Measurements from ENCODE around the gene WAC. TPM values are rescaled to one million over a fixed set of nuclear protein-coding genes. Genes with fewer than 3 reads are reported as not detected.

Gene WAC
- total and polyA plus RNA-seq, 10 of the 15 experiments (the other 5 are each of a cell fraction or from before 2014, with no cell fraction given) = 26.5 to 131 (median 69.4) TPM

- no peak for TF ChIP-seq ZBTB40 (IDR thresholded peaks at IDR 0.05; ENCODE audit: borderline replicate concordance)
Measured at GRCh38 chr10:28569506-28570159, 36.7 kb downstream of the WAC start (continued).

- Histone ChIP-seq H3K4me2 (ENCODE audit: control insufficient read depth, insufficient read depth) (no peak overlapping the region), H4K20me1 (ENCODE audit: control insufficient read depth, insufficient read depth) (no peaks in the 10 kb centered on the region; the same call in 1 of the 2 replicates), H3K79me2 (ENCODE audit: control insufficient read depth, insufficient read depth, low read length) (peaks cover 68% of the 10 kb centered on the region), H3K36me3 (ENCODE audit: control insufficient read depth in 2 of 2, insufficient read depth in 2 of 2, low read length in 1 of 2) (peaks cover 1 to 15% of the 10 kb centered on the region in 2 experiments), H3K27me3 (replicated peaks in 1 of 2; ENCODE audit: control insufficient read depth in 2 of 2, insufficient read depth in 2 of 2, low read length in 1 of 2) (no peaks in the 10 kb centered on the region), H3K4me1 (ENCODE audit: control insufficient read depth, insufficient read depth, low read length) (no peaks in the 10 kb centered on the region), H3K9me3 (replicated peaks; ENCODE audit: control insufficient read depth, insufficient read depth, low read length) (no peaks in the 10 kb centered on the region), H2AFZ (ENCODE audit: control insufficient read depth, low read depth, low read length) (no peak overlapping the region), H3K4me3 (no peak overlapping the region), H3K27ac (ENCODE audit: control insufficient read depth, insufficient read depth) (no peak overlapping the region), H3K9ac (ENCODE audit: control insufficient read depth, insufficient read depth, low read length) (no peak overlapping the region)
- DNase-seq (ENCODE audit: low read depth, low spot score) (no peak), FAIRE-seq (no peak), ATAC-seq (no peak)
- SMC1A ChIA-PET (ENCODE audit: uncharacterized antibody, unreplicated experiment) = no interaction called here
- 79% methylated on average over 1 of the region's 1 CpG for WGBS (ENCODE audit: insufficient coverage, insufficient replicate concordance, low lambda C conversion rate, missing lambda C conversion rate)
- in situ Hi-C loops (cut with MboI) (loop anchor here (25.0 kb wide), 1 partner anchor 1433 kb away; no protein-coding TSS in a partner anchor), intact Hi-C loops (cut with micrococcal nuclease; ENCODE audit: unreplicated experiment) (no loop called here)
- TF ChIP-seq BACH1 (IDR thresholded peaks at IDR 0.05; ENCODE audit: borderline replicate concordance) = no peak
- no peak for TF ChIP-seq NFXL1 (IDR thresholded peaks at IDR 0.05; ENCODE audit: borderline replicate concordance)
- TF ChIP-seq TAF1 (IDR thresholded peaks at IDR 0.05; ENCODE audit: borderline replicate concordance, low read depth, low read length) = no peak
- TF ChIP-seq SUPT20H (IDR thresholded peaks at IDR 0.05; ENCODE audit: borderline replicate concordance, control insufficient read depth, low read depth, low read length) = no peak
- CTCF ChIA-PET = no interaction called here
- no TSS peak for BruUV-seq (replicated peaks)
- POLR2A ChIA-PET = no interaction called here
- RAD21 ChIA-PET (ENCODE audit: unreplicated experiment) = no interaction called here
Measured at GRCh38 chr10:28570598-28570997, 37.7 kb downstream of the WAC start.
